Keratinocyte (primary cell): ENCODE results near the gene TBCD.

ENCODE experiments used
- EZH2 ChIP-seq: IDR thresholded peaks from one replicate; pipeline ENCODE4 v1.6.1; 2012; ENCODE audit warnings: inconsistent platforms, mild to moderate bottlenecking, low read length, moderate library complexity
- TF ChIP-seq, protein P1 (sequence below), 3 experiments: IDR thresholded peaks in 1 of 3; conservative IDR thresholded peaks in 1 of 3; optimal IDR thresholded peaks in 1 of 3; 2 replicates in 2 of 3; 3 replicates in 1 of 3; pipeline versions ENCODE3 to v1.5.1; 2011; ENCODE audit warnings: low read length in 3 of 3, mild to moderate bottlenecking in 3 of 3, moderate library complexity in 2 of 3, control low read depth in 1 of 3, inconsistent platforms in 1 of 3; ENCODE audit not compliant: insufficient read depth in 2 of 3; ENCODE audit errors: extremely low read depth in 1 of 3

DNA sequence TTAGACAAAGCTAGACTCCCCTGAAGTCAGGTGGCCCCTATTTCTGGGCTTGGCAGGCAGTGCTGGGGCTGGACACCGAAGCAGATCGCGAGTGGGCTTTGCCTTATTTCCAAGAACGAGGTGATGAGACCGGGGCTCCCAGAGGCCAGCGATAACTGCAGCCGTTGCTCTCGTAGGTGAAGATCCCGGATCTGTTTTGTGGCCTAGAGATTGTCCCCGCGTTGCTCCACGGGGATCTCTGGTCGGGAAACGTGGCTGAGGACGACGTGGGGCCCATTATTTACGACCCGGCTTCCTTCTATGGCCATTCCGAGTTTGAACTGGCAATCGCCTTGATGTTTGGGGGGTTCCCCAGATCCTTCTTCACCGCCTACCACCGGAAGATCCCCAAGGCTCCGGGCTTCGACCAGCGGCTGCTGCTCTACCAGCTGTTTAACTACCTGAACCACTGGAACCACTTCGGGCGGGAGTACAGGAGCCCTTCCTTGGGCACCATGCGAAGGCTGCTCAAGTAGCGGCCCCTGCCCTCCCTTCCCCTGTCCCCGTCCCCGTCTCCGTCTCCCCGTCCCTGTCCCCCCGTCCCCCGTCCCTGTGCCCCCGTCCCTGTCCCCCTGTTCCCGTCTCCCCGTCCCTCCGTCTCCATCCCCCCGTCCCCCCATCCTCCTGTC lies 1.5 kb upstream of the TBCD start:
- TF ChIP-seq, protein P1, sequence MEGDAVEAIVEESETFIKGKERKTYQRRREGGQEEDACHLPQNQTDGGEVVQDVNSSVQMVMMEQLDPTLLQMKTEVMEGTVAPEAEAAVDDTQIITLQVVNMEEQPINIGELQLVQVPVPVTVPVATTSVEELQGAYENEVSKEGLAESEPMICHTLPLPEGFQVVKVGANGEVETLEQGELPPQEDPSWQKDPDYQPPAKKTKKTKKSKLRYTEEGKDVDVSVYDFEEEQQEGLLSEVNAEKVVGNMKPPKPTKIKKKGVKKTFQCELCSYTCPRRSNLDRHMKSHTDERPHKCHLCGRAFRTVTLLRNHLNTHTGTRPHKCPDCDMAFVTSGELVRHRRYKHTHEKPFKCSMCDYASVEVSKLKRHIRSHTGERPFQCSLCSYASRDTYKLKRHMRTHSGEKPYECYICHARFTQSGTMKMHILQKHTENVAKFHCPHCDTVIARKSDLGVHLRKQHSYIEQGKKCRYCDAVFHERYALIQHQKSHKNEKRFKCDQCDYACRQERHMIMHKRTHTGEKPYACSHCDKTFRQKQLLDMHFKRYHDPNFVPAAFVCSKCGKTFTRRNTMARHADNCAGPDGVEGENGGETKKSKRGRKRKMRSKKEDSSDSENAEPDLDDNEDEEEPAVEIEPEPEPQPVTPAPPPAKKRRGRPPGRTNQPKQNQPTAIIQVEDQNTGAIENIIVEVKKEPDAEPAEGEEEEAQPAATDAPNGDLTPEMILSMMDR (optimal IDR thresholded peaks at IDR 0.05 in 1 of 3, IDR thresholded peaks at IDR 0.05 in 1 of 3, conservative IDR thresholded peaks at IDR 0.05 in 1 of 3; ENCODE audit: extremely low read depth in 1 of 3, insufficient read depth in 2 of 3, low read length in 3 of 3): no peak
- no peak for TF ChIP-seq EZH2
